ENCODE results near the gene UNK. TPM values are rescaled to one million over a fixed set of nuclear protein-coding genes. Genes with fewer than 3 reads are reported as not detected.

The UNK gene
- total and polyA plus RNA-seq, 2 of the 13 experiments (the other 11 are each of a cell fraction or from before 2014, with no cell fraction given): 31.6 to 33.0 TPM

GRCh38 chr17:75763269-75763607, 21.4 kb upstream of the UNK start:
- Histone ChIP-seq H3K4me1 (ENCODE audit: insufficient read depth, low read length) (peaks cover 53% of the 10 kb centered on the region), H3K9me3 (ENCODE audit: low read length) (no peaks in the 10 kb centered on the region), H2AFZ (ENCODE audit: low read length) (no peak overlapping the region), H3K9ac (ENCODE audit: insufficient read depth, low read depth, low read length) (no peak overlapping the region), H3K27ac (ENCODE audit: extremely low read length, insufficient read depth, low read length) (no peak overlapping the region), H3K4me3 (replicated peaks in 1 of 3; ENCODE audit: insufficient read depth in 1 of 3, low read depth in 2 of 3, low read length in 3 of 3) (0 out of 6 replicates have a peak overlapping the region, but pooled peaks of 1 of the 3 experiments have one; percentile 87), H3K36me3 (replicated peaks in 1 of 2; ENCODE audit: control insufficient read depth in 1 of 2, insufficient read depth in 2 of 2, low read length in 2 of 2) (no peaks in the 10 kb centered on the region), H3K4me2 (ENCODE audit: low read depth, low read length) (peak overlapping the region; percentile 94; the same call in 1 of the 2 replicates), H3K79me2 (ENCODE audit: insufficient read depth, low read length) (no peaks in the 10 kb centered on the region), H3K27me3 (ENCODE audit: control insufficient read depth in 1 of 2, insufficient read depth in 2 of 2, low read length in 2 of 2) (no peaks in the 10 kb centered on the region), H4K20me1 (ENCODE audit: insufficient read depth, low read length) (no peaks in the 10 kb centered on the region)
- CTCF ChIA-PET (ENCODE audit: low intra/inter-chr PET ratio, low total read pairs): no interaction called here
- no TSS peak for BruUV-seq (replicated peaks)
- intact Hi-C loops (cut with micrococcal nuclease; ENCODE audit: unreplicated experiment): no loop called here
- FAIRE-seq (no peak), ATAC-seq (no peak), DNase-seq (ENCODE audit: low spot score) (no peak)
- in situ Hi-C loops (cut with HindIII; ENCODE audit: extremely low pct_ligation_motif_present, low pct_unique_long_range_greater_than_20kb): no loop called here
- 94% methylated on average over 3 of the region's 3 CpGs for WGBS (ENCODE audit: low lambda C conversion rate)
- TF ChIP-seq ARID3A (IDR thresholded peaks at IDR 0.05; ENCODE audit: low read depth, low read length) (no peak), PLRG1 (conservative IDR thresholded peaks at IDR 0.05) (no peak), SP4 (CRISPR knock-in tag; IDR thresholded peaks at IDR 0.05) (peak; percentile 31; the same call in 1 of the 2 replicates), ZNF337 (CRISPR knock-in tag; IDR thresholded peaks at IDR 0.05; ENCODE audit: borderline replicate concordance, low read depth) (no peak), ZKSCAN8 (CRISPR knock-in tag; IDR thresholded peaks at IDR 0.05; ENCODE audit: borderline replicate concordance) (no peak), DZIP1 (CRISPR knock-in tag; IDR thresholded peaks at IDR 0.05) (0 out of 2 replicates have a peak, but pooled peaks have one; percentile 63), CHCHD3 (CRISPR knock-in tag; IDR thresholded peaks at IDR 0.05) (0 out of 2 replicates have a peak, but pooled peaks have one; percentile 46), ZNF468 (CRISPR knock-in tag; IDR thresholded peaks at IDR 0.05) (no peak)
- POLR2A ChIA-PET: interaction anchor here (0.9 to 8.2 kb wide), 8 partner anchors 8 to 240 kb away, joined by 3 to 390 read pairs (median 13); partner anchors contain the start of genes UNK and WBP2

Data from HepG2 (cell line).